ENCODE data around the gene DDX50. TPM values are rescaled to one million over a fixed set of nuclear protein-coding genes. Genes with fewer than 3 reads are reported as not detected.
A peak's percentile ranks its signal among the peaks of the same experiment; 100 is the strongest.
"Not testable (repeated sequence)": the region's sequence is repeated elsewhere in the genome, so short reads cannot be mapped to it uniquely, and the experiment has no call there.

Gene DDX50
- total and polyA plus RNA-seq, 11 donors: 7.4 to 26.9 (median 20.1) TPM

DNA sequence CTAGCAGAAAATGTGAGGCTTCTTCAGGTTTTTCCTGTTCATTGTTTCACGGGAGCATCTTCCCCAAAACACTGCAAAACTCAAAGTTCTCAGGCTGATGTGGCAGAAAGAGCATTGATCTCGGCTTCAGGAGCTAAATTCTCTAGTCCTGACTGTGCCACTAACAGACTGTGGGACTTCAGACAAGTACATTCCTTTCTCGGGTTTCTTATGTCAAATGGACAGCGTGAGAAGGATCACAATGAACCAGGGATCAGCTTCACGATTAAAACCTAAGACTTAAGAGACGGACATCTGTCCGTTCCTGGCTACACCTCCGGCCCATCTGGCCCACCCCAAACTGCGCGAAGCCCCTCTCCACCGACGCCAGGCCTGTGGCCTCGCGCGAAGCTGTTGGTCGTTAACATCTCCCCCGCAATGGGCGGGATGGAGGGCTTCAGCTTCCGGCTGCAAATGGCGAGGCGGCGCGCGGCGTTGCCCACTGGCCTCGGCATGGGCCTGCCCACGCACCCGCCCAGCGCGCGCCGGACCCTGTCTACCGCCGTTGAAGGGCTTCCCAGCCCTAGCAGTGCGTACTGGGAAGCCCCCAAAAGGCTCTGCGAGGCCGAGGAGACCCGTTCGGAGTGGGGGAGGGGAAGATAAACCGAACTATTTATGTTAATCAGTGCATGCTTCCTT is 549 bp upstream of the DDX50 start:
- peaks cover 0 to 37% (median 20%) of the 10 kb centered on the region in 12 donors for H3K4me1 ChIP-seq
- H3K4me3 ChIP-seq: peak overlapping the region; percentile 39 to 98 (median 85)
- H3K9me3 ChIP-seq: no peaks in the 10 kb centered on the region
- H3K27me3 ChIP-seq: no peaks in the 10 kb centered on the region
- DNase-seq (peak in 4 of 5 donors; percentile 82 to 86 (median 82)), ATAC-seq (peak; percentile 56 to 77 (median 63))
- peak overlapping the region; percentile 95 to 100 (median 99) for H3K27ac ChIP-seq
- peaks cover 0 to 7% (median 0%) of the 10 kb centered on the region in 9 donors for H3K36me3 ChIP-seq
- intact Hi-C loops (cut with DNase I): loop anchor here in 2 of 10 donors (2.0 to 5.0 kb wide), 2 partner anchors 54 to 103 kb away; no protein-coding TSS in a partner anchor
- TF ChIP-seq, protein P1, sequence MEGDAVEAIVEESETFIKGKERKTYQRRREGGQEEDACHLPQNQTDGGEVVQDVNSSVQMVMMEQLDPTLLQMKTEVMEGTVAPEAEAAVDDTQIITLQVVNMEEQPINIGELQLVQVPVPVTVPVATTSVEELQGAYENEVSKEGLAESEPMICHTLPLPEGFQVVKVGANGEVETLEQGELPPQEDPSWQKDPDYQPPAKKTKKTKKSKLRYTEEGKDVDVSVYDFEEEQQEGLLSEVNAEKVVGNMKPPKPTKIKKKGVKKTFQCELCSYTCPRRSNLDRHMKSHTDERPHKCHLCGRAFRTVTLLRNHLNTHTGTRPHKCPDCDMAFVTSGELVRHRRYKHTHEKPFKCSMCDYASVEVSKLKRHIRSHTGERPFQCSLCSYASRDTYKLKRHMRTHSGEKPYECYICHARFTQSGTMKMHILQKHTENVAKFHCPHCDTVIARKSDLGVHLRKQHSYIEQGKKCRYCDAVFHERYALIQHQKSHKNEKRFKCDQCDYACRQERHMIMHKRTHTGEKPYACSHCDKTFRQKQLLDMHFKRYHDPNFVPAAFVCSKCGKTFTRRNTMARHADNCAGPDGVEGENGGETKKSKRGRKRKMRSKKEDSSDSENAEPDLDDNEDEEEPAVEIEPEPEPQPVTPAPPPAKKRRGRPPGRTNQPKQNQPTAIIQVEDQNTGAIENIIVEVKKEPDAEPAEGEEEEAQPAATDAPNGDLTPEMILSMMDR (IDR thresholded peaks at IDR 0.05): no peak
- peak in 1 of 2 donors; percentile 43 for TF ChIP-seq POLR2A (IDR thresholded peaks at IDR 0.05)
- 3 to 4% (median 3%) methylated on average over 28 to 40 of the region's 40 CpGs for WGBS, 4 donors

DNA sequence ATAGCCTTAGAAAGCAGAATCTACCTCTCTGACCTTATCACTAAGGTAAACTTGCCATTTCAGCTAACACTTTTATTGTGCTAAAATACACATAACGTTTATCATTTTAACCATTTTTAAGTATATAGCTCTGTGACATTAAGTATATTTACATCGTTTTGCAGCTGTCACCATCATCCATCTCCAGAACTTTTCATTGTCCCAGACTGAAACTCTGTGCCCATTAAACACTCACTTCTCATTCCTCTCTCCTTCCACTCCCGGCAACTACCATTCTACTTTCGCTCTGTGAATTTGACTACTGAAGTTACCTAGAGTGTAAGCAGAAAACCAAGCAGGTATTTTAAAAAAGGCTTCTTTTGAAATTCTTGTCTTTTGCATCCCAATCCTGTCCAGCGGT is 1.3 kb downstream of the DDX50 start:
- H3K27ac ChIP-seq: peak overlapping the region in 2 of 12 donors; percentile 98 to 100
- H3K9me3 ChIP-seq: no peaks in the 10 kb centered on the region
- no peak for DNase-seq
- H3K27me3 ChIP-seq: no peaks in the 10 kb centered on the region
- 62 to 77% (median 72%) methylated on average over 5 of the region's 5 CpGs for WGBS, 4 donors
- intact Hi-C loops (cut with DNase I): loop anchor here in 1 of 10 donors (5.0 kb wide), 1 partner anchor 105 kb away; no protein-coding TSS in a partner anchor
- peaks cover 0 to 37% (median 20%) of the 10 kb centered on the region in 12 donors for H3K4me1 ChIP-seq
- no peak for TF ChIP-seq POLR2A (IDR thresholded peaks at IDR 0.05)
- TF ChIP-seq, protein P1 (IDR thresholded peaks at IDR 0.05): no peak
- peaks cover 0 to 18% (median 7%) of the 10 kb centered on the region in 9 donors for H3K36me3 ChIP-seq
- no peak for ATAC-seq
- peak overlapping the region in 8 of 12 donors; percentile 66 to 98 (median 82) for H3K4me3 ChIP-seq

GRCh38 chr10:68924593-68924992 is 23.5 kb downstream of the DDX50 start:
- TF ChIP-seq, protein P1 (IDR thresholded peaks at IDR 0.05): no peak
- no peak for TF ChIP-seq POLR2A (IDR thresholded peaks at IDR 0.05)
- Histone ChIP-seq H3K4me1 (peaks cover 0 to 6% (median 0%) of the 10 kb centered on the region in 12 donors), H3K4me3 (no peak overlapping the region), H3K9me3 (no peaks in the 10 kb centered on the region), H3K27ac (no peak overlapping the region), H3K27me3 (no peaks in the 10 kb centered on the region), H3K36me3 (peaks cover 0 to 92% (median 69%) of the 10 kb centered on the region in 9 donors)
- intact Hi-C loops (cut with DNase I): no loop called here
- no peak for ATAC-seq
- no peak for DNase-seq

GRCh38 chr10:68925489-68925888 is 24.4 kb downstream of the DDX50 start:
- intact Hi-C loops (cut with DNase I): no loop called here
- DNase-seq (no peak), ATAC-seq (no peak)
- H3K27me3 ChIP-seq: no peaks in the 10 kb centered on the region
- no peak overlapping the region for H3K27ac ChIP-seq
- H3K4me3 ChIP-seq: no peak overlapping the region
- WGBS, 4 donors: 95 to 98% (median 97%) methylated on average over 4 of the region's 4 CpGs
- TF ChIP-seq, protein P1 (IDR thresholded peaks at IDR 0.05): no peak
- no peak for TF ChIP-seq POLR2A (IDR thresholded peaks at IDR 0.05)
- H3K36me3 ChIP-seq: peaks cover 0 to 92% (median 69%) of the 10 kb centered on the region in 9 donors
- peaks cover 0 to 6% (median 0%) of the 10 kb centered on the region in 12 donors for H3K4me1 ChIP-seq
- no peaks in the 10 kb centered on the region for H3K9me3 ChIP-seq

DNA sequence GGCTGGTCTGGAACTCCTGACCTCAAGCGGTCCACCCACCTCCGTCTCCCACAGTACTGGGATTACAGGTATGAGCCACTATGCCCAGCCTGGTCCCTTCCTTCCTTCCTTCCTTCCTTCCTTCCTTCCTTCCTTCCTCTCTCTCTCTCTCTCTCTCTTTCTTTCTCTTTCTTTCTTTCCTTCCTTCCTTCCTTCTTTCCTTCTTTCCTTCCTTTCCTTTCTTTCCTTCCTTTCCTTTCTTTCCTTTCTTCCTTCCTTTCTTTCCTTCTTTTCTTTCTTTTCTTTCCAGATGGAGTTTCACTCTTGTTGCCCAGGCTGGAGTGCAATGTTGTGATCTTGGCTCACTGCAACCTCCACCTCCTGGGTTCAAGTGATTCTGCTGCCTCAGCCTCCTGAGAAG is 28.0 kb downstream of the DDX50 start:
- H3K27ac ChIP-seq; H3K4me1 ChIP-seq; ATAC-seq; intact Hi-C loops (cut with DNase I); H3K27me3 ChIP-seq; H3K4me3 ChIP-seq; H3K9me3 ChIP-seq; DNase-seq: not testable (repeated sequence)
- WGBS, 4 donors: 94 to 100% (median 97%) methylated on average over 2 of the region's 2 CpGs
- peaks cover 0 to 94% (median 67%) of the 10 kb centered on the region in 9 donors for H3K36me3 ChIP-seq

DNA sequence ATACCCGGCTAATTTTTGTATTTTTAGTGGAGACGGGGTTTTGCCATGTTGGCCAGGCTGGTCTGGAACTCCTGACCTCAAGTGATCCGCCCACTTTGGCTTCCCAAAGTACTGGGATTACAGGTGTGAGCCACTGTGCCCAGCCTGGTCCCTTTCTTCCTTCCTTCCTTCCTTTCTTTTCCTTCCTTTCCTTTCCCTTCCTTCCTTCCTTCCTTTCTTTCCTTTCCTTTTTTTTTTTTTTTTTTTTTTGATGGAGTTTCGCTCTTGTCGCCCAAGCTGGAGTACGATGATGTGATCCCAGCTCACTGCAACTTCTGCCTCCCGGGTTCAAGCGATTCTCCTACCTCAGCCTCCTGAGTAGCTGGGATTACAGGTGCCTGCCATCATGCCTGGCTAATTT is 28.8 kb downstream of the DDX50 start:
- H3K9me3 ChIP-seq; H3K27ac ChIP-seq; H3K27me3 ChIP-seq; H3K4me1 ChIP-seq; intact Hi-C loops (cut with DNase I); ATAC-seq; DNase-seq; H3K4me3 ChIP-seq: not testable (repeated sequence)
- WGBS, 4 donors: 91 to 99% (median 96%) methylated on average over 8 of the region's 8 CpGs
- peaks cover 0 to 95% (median 74%) of the 10 kb centered on the region in 9 donors for H3K36me3 ChIP-seq

- H3K27me3 ChIP-seq; H3K9me3 ChIP-seq; DNase-seq; ATAC-seq; H3K4me1 ChIP-seq; H3K27ac ChIP-seq; H3K4me3 ChIP-seq; intact Hi-C loops (cut with DNase I): not testable (repeated sequence)
- 82 to 99% (median 97%) methylated on average over 3 of the region's 3 CpGs for WGBS, 4 donors
- H3K36me3 ChIP-seq: peaks cover 0 to 96% (median 79%) of the 10 kb centered on the region in 9 donors
These were observed 31.7 kb downstream of the DDX50 start for GRCh38 chr10:68932860-68933259.

Measured in heart left ventricle (tissue), 16 donors.